ENCODE results near the gene DEPDC7.
A peak's percentile ranks its signal among the peaks of the same experiment; 100 is the strongest.
"Not testable (repeated sequence)": the region's sequence is repeated elsewhere in the genome, so short reads cannot be mapped to it uniquely, and the experiment has no call there.

The DEPDC7 gene
- total RNA-seq, result 0.36 to 2.0 (median 1.6) reads per million in 4 experiments

DNA sequence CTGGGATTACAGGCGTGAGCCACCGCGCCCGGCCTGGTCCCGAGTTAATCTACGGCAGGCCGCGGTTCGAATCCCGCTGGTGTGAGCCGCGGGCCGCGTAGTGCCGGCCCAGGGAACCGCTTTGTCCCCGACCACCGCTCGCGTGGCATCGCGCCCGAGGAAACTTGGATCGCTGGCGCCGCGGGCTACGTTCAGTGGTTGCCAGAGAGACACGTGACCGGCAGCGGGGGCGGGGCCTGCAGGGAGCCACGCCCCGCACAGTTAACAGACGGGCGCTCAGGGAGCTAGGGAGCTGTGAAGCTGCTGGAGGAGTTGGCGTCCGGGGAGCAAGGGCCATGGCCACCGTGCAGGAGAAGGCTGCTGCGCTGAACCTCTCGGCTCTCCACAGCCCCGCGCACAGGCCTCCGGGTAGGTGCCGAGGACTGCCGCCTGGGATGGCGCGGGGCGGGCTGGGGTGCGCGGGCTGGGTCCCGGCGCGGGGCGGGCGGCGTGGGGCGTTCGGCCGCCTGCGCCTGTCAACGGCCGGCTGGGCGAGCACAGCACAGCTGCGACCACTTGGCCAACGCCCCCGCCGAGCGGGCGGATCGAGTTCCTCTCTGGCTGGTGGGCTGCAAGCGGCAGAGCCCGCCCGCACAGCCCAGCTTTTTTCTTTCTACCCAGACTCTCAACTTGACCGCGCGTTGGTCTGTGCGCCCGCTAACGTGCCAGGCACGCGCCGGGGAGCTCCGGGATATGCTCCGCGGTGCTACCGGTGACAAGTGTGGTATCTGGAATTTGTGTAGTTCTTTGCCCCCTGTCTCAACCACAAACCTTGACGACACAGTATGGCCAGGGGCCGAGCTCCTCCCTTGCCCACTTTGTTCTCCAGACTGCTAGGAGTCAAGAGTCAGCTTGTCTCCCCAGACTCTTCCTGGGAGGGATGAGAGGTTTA, at the start of gene DEPDC7:
DEPDC7 (plus strand) TSS at position 258 of the 931 bp plus-strand sequence; CDS start at position 336, 78 bp downstream.
- DNase-seq, result peak; percentile 72

DNA sequence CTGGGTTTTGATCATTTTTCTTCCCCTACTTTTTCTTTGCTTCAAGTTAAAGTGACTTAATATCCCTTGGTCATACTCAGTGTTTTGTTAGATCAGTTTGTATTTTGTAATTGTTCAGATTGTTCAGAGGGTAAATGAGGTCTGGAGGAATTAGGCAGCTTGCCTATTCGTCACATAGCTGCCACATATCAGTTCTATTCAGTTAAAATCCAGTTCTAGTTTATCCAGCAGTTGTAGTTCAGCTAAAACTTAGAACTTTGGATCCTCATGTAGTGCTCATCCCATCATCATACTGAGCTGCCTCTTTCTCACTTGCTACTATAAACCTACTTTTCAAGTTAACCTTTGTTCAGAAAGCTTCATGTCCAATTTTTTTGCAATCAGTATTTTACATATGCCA, 47.1 kb upstream of the DEPDC7 start:
- no peak for DNase-seq

DNA sequence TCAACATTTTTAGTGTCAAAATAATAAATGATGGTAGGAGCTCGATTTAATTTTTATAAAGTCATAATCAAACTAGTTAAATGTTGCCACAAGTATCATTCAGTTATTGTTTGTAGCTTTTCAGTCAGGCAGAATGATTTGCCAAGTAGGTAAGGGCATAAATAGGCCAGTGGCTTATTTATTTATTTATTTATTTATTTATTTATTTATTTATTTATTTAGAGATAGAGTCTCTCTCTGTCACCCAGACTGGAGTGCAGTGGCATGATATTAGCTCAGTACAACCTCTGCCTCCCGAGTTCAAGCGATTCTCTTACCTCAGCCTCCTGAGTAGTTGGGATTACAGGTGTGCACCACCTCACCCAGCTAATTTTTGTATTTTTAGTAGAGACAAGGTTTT, 43.4 kb upstream of the DEPDC7 start:
- not testable (repeated sequence) for DNase-seq

DNA sequence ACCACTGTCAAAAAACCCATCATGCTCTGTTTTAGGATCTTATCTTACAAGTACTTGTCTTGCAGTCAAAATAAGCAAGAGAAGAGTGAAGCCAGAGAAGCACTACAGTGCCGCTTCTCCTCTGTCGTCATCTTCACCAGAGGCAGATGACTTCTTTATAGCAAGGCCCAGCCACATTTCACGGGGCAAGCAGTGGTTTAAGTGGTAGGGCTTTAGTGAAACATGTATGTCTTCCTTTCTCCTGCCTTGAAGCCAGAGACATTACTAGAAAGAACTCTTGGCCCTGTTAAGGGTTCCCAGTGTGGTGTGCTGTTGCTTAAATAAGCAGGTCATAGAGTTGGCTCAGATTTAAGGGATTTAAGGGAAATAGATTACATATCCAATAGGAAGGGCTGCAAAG, 42.9 kb upstream of the DEPDC7 start:
- DNase-seq, result no peak

DNA sequence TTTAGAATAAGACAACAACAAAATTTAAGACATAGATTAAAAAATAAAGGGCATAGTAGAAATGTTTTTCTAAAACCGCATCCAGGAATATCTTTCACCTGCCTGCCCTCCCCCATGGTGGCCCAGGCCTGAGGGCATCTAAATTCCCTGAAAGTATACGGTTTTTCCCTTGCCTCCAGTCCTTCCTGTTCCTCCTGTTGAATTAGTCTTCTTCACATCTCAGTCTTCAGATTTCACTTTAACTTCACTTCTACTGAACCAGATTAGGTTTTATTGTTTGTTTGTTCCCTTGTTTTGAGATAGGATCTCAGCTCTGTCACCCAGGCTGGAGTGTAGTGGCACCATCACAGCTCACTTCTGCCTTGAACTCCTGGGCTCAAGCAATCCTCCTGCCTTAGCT, 33.1 kb upstream of the DEPDC7 start:
- DNase-seq, result no peak

DNA sequence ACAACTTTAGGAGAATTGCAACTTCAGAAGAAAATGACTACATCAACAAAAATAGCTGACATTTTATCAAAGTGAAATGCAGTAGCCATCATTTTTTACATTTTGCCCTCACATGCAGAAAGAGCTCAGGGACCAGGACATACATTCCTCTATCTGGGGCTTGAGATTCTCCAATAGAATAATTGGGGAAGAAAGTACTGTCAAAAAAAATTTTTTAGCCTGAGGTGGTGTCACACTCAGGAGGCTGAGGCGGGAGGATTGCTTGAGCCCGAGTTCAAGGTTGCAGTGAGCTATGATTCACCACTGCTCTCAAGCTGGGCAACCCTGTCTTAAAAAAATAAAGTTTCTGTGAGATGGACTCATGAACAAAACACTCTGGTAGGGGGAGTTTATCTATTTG, 32.2 kb upstream of the DEPDC7 start:
- DNase-seq, result no peak

DNA sequence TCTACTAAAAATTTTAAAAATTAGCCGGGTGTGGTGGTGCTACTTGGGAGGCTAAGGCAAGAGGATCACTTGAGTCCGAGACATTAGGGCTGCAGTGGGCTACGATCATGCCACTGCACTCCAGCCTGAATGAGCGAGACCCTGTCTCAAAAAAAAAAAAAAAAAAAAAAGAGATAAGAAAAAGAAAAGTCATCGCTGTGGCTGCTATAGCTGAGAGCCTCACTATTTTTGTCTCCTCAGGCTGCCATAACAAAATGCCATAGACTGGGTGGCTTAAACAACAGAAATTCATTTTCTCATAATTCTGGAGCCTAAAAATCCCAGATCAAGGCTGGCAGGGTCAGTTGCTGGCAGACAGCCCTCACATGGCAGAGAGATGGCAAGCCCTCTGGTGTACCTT, 30.1 kb upstream of the DEPDC7 start:
- no peak for DNase-seq

DNA sequence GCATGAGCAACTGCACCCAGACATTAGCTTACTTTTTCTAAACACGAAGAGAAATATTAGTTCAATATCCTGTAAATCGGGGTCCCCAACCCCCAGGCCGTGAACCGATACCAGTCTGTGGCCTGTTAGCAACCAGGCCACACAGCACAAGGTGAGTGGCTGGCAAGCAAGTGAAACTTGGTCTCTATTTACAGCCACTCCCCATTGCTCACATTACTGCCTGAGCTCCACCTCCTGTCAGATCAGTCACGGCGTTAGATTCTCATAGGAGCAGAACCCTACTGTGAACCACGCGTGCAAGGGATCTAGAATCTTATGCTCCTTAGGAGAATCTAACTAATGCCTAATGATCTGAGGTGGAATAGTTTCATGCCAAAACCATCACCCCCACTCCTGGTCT, 27.8 kb upstream of the DEPDC7 start:
- DNase-seq, result no peak

DNA sequence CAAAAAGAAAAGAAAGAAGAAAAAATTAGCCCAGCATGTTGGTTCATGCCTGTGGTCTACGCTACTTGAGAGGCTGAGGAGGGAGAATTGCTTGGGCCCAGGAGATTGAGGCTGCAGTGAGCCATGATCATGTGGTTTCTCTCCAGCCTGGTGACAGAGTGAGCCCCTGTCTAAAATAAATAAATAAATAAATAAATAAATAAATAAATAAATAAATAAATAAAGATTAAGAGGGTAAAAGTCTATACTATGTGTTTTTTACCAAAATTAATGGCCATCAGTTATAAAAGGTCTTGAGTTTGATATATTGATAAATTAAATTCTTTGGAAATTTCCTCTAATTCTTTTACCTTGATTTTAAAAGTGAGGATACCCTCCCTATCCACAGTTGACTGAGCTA, 25.2 kb upstream of the DEPDC7 start:
- no peak for DNase-seq

DNA sequence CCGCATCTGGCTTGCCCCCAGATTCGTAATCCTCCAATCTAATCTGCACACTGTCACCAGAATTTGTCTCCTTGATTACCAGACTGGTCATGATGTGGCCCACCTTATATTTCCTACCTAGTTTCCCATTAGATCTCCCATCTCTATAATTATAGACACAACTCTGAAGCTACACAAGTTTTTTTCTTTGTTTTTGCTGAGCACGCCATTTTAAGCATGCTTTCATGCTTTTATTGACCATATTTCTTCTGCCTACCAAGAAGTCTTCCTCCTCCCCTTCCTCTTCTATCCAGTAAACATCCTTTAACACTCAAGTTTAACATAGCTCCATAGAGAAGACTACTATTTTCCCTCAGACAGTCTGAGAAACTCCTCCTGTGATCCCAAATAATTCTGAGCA, 24.3 kb upstream of the DEPDC7 start:
- DNase-seq, result no peak

DNA sequence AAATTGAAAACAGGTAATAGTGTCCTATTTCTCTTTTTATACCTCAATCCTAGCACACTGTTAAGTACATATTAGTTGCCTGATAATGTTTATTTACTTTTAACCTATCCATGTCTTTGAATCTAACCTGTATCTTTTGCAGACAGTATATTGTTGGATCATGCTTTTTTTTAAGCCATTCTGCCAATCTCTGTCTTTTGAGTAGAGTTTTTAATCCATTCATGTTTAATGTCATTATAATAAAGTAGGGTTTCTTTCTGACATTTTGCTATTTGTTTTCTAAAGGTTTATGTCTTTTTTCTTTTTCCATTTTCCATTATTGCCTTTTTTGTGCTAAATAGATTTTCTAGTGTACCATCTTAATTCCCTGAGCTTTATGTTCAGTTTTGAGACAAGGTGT, 23.8 kb upstream of the DEPDC7 start:
- DNase-seq, result no peak

DNA sequence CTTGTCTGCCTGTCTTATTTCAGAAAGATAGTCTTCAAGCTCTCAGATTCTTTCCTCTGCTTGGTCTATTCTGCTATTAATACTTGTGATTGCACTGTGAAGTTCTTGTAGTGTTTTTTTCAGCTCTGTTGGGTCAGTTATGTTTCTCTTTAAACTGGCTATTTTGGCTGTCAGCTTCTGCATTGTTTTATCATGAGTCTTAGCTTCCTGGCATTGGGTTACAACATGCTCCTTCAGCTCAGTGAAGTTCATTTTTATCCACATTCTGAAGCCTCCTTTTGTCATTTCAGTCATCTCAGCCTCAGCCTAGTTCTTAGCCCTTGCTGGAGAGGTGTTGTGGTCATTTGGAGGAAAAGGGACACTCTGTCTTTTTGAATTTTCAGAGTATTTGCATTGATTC, 15.5 kb upstream of the DEPDC7 start:
- no peak for DNase-seq

DNA sequence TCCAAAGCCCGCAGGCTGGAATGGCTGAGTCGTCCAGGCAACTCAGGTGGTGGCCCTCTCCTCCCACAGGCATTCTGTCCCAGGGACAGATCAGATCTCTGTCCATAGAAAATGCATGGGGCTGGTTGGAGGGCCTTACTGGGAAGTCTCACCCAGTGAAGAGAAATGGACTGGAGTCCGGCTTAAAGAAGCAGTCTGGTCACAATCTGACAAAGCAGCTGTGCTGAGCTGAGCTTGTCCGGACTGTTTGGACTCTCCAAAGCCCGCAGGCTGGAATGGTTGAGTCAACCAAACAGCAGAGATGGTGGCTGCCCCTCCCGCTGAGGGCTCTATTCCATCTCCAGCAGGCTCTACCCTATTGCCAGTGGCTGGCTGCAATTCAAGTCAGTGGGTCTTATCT, 14.4 kb upstream of the DEPDC7 start:
- no peak for DNase-seq

DNA sequence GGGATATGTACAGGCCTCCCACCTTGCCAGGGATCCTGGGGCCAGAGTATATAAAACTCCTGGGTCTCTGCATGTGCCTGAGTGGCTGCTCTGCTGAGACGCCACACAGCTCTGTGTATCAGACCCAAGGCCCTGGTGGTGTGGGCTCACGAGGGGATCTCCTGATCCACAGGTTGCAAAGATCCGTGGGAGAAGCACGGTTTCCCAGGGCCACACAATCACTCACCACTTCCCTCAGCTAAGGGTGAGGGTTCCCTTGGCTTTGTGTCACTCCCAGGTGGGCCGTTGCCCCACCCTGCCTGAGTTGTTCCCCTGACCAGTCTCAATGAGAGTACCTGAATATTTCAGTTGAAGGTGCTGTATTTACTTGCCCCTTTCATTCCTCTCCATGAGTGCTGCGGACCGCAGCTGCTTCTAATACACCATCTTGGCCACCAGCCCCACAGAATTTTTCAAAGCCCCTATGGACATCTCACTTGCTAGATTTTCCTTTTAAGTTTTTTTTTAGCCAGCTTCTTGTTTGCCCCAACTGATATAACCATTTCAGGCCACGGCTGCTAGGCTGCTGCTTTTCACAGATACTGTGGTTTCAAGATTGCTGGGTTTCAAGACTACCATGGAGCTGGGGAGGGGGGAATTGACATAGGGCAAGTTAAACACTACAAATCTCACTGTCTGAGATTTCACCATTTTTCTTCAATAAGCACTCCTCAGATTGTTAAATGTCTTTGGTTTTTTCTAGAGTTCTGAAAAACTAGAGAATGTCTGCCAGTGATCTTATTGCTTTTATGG, 13.7 kb upstream of the DEPDC7 start:
- DNase-seq, result no peak

DNA sequence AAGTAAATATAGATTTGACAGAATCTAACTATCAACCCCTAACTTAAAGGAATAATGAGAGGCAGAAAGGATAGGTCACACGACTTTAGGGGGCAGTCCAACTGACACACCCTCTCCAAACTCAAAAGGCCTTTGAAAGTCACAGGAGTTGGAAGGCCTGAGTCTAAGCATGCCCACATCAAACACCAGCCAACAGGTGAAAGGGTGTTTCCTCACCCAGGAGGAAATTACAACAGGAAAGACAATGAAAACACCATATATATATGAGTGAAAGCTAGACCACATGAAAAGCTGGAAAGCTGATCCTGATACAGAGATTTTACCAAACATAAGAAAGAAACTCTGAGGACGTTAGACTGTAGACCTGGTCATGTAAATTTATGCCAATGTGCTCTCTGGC, 10.5 kb upstream of the DEPDC7 start:
- DNase-seq, result no peak

DNA sequence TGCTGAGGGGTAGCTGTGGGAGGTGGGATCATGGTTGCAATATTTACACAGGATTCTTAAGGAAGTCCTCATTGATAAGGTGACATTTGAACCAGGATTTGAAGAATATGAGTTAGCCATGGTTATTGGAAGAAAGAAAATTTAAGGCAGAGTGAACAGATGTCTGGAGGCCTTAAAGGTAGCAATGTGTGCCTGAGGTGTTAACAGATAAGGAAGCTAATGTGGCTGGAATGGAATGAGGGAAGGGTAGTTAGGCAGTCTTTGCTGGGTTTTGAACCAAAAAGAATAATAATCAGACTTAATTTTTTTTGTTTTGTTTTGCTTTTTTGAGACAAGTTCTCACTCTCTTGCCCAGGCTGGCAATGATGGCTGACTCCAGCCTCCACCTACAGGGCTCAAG, 9.7 kb upstream of the DEPDC7 start:
- no peak for DNase-seq

DNA sequence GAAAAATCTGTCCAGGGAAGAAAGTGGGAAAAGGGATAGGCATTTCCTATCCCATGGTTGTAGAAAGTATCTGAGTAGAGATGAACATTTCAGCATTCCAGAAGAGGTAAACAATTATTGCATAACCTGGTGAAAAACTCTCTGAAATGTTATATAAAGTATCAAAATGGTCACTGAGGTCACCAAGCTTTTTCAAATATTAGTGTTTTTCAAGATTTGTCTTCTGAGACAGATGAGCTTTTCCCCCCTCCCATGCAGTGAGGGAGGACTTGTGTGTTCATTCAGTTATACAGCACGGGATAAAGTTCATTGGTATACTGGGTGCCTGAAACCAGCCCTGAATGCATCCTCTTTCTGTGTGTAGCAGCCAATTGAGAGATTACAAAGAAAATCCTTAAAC, 1.9 kb upstream of the DEPDC7 start:
- no peak for DNase-seq

DNA sequence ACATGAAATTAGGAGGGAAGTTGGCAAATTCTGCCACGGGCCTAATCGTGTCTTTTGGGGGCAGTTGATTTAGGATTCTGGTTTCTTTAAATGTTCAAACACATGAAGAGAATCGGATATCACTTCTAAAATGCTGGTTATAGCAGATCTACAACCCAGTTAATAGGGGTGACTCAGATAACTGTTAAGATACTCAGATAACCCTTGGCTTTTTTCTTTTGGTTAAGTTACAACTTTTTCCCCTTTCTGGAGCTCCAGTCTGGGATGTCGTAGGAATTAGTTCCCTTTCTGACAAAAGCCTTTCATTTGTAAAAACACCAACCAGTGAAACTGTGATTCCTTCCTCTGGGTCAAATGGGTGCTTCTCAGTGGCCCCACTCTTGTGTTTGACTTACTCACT, 976 bp downstream of the DEPDC7 start:
- no peak for DNase-seq

DNA sequence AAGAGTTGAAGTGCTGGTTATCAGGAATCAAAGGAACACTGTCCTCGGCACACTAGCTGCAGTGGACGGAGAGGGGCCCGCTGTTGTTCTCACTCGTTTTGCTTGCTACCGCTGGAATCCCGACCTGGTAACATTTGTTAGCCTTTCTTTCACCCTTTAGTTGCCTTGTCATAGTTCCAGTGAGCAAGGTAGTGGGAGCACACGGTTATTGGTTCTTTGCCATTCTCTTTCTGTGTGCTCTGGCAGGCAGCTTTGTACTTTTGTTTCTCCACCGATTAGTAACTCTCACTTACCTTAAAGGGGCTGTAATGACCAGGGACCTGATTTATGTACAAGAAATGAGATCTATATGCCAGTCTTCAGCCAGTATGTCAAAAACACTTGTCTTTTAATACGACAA, 1.8 kb downstream of the DEPDC7 start:
- no peak for DNase-seq

DNA sequence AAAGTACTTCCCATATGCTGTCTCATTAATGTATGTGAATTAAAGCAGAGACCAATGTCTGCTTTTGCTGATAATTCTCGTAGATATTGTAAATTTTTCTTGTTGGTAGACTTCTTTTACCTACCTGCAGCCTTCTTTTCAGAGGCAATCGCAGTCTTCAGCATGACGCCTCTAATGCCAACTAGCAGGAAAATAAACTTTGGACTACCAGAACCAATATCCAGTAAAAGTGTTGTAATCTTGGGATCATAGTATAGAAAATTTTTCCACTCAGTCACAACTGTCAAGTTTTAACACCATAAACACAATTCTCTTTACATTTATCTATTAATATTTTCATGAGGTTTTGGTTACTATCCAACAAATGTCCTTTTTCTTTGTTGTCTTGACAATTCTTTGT, 2.3 kb downstream of the DEPDC7 start:
- no peak for DNase-seq

DNA sequence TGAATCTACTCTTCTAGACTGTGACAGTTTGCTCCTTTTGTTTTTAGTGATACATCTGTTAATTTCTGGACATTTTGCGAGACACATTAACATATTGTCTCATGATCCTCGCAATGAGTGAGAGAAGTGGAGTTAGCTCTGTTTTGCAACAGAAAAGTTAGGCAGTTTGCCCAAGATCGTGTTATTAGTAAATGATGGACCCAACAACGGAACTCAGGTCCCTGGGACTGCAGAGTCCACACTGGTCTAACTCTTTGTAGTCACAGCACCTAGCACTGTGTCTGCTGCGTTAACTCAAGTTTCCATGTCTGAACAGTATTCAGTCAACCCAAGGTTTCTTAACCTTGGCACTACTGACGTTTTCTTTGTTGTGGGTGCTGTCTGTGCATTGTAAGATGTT, 3.2 kb downstream of the DEPDC7 start:
- DNase-seq, result no peak

DNA sequence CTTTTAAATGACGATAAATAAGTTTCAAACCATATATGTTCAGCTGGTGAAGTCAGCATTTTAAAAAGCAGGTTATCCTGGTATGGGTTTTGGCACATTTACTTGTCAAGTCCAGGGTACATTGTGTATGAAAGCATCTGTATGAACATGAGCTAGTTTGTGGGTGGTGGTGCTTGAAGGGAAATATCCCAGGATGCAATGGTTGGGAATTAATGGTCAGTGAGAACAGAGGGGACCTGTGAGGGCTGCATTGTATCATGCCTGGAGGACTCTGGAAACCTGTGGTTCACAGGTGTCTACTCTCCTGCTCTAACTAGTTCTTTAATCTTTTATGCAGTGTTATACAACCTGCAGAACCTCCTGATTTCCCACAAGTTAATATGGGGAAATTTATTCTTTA, 5.8 kb downstream of the DEPDC7 start:
- no peak for DNase-seq

DNA sequence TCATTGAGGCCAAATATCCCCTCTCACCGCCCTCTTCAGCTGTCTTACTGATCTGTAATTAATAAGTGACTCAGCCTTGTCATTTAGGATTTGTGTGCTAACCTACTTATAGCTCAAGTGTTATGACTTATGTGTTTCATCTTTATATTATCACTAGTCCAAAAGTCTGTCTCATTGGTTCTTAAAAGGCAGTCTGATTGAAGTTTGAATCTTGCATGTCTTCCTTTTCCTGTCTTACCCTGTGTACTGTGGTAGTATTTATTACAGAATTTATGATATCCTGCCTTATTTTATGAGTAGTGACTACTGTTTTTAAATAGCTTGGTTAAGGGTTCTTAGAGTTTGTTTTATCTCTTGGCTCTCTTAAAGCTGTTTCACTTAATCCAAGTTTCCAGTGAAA, 6.3 kb downstream of the DEPDC7 start:
- no peak for DNase-seq

DNA sequence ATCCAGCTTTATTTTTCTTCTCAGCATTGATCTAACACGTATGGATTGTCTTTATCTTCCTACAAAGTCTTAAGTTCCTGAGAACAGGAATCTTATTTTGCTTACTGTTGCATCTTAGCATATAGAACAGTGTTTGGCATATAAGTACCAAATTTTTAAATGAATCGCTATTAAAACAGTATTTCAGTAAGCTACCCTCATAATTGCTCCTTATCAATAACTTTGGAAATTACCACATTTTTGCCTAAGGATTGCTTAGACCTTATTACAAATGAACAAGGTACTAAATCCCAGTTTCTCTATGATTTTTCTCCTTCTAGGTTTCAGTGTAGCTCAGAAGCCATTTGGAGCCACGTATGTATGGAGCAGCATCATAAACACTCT, 9.7 kb downstream of the DEPDC7 start:
- DNase-seq, result no peak
